GM12878 (cell line): ENCODE measurements around the gene PAPOLG. TPM values are rescaled to one million over a fixed set of nuclear protein-coding genes. Genes with fewer than 3 reads are reported as not detected.

Source experiments
- BACH1 ChIP-seq: fragments of 450-650 bp; IDR thresholded peaks from 2 replicates; pipeline ENCODE4 v1.6.1; 2017; ENCODE audit warnings: mild to moderate bottlenecking, borderline replicate concordance
- BCL3 ChIP-seq: IDR thresholded peaks from 2 replicates; pipeline ENCODE4 v1.6.1; 2011; ENCODE audit warnings: borderline replicate concordance, low read depth, mild to moderate bottlenecking, moderate library complexity, low read length; ENCODE audit not compliant: insufficient read depth, poor library complexity, severe bottlenecking
- BRCA1 ChIP-seq: IDR thresholded peaks from 2 replicates; pipeline ENCODE4 v1.6.1; 2011; ENCODE audit warnings: low read depth, low read length, improper control_type of control experiment
- CBFB ChIP-seq: IDR thresholded peaks from 2 replicates; pipeline ENCODE4 v1.6.1; 2016; ENCODE audit warnings: antibody characterized with exemption, low read depth
- CBX3 ChIP-seq: fragments of 200-600 bp; sonication (generic); IDR thresholded peaks from 2 replicates; pipeline ENCODE4 v1.6.1; 2016; ENCODE audit warnings: low read depth, borderline replicate concordance
- CHD4 ChIP-seq: fragments of 200-600 bp; sonication (generic); IDR thresholded peaks from 2 replicates; pipeline ENCODE4 v1.6.1; 2016; ENCODE audit warnings: mild to moderate bottlenecking
- EED ChIP-seq: sonication (generic); IDR thresholded peaks from 2 replicates; pipeline ENCODE4 v1.6.1; 2016; ENCODE audit warnings: antibody characterized with exemption, low read depth
- FOXM1 ChIP-seq: IDR thresholded peaks from 2 replicates; pipeline ENCODE4 v1.6.1; 2012; ENCODE audit warnings: low read depth, mild to moderate bottlenecking, inconsistent platforms, low read length, moderate library complexity
- JUNB ChIP-seq: IDR thresholded peaks from 2 replicates; pipeline ENCODE4 v1.6.1; 2016; ENCODE audit warnings: antibody characterized with exemption, mild to moderate bottlenecking
- KDM1A ChIP-seq: fragments of 200-600 bp; sonication (generic); IDR thresholded peaks from 2 replicates; pipeline ENCODE4 v1.6.1; 2016; ENCODE audit warnings: borderline replicate concordance
- LARP7 ChIP-seq: fragments of 450-650 bp; IDR thresholded peaks from 2 replicates; pipeline ENCODE4 v1.6.1; 2017; ENCODE audit warnings: mild to moderate bottlenecking
- MAX ChIP-seq: IDR thresholded peaks from 2 replicates; pipeline ENCODE4 v1.6.1; 2012; ENCODE audit warnings: low read depth, low read length, improper control_type of control experiment
- MTA2 ChIP-seq: fragments of 450-650 bp; IDR thresholded peaks from 2 replicates; pipeline ENCODE4 v1.6.1; 2016; ENCODE audit warnings: low read depth, mild to moderate bottlenecking, moderate library complexity
- MTA3 ChIP-seq: IDR thresholded peaks from 2 replicates; pipeline ENCODE4 v1.6.1; 2012; ENCODE audit warnings: low read length, inconsistent platforms, borderline replicate concordance
- NFXL1 ChIP-seq: fragments of 450-650 bp; IDR thresholded peaks from 2 replicates; pipeline ENCODE4 v1.6.1; 2017; ENCODE audit warnings: antibody characterized with exemption, mild to moderate bottlenecking, borderline replicate concordance
- NFYA ChIP-seq: IDR thresholded peaks from 2 replicates; pipeline ENCODE4 v1.6.1; 2011; ENCODE audit warnings: low read depth, mild to moderate bottlenecking, low read length, improper control_type of control experiment, borderline replicate concordance
- RAD51 ChIP-seq: fragments of 450-650 bp; IDR thresholded peaks from 2 replicates; pipeline ENCODE4 v1.6.1; 2016; ENCODE audit warnings: moderate library complexity, mild to moderate bottlenecking, inconsistent platforms
- SIX5 ChIP-seq: IDR thresholded peaks from 2 replicates; pipeline ENCODE4 v1.6.1; 2011; ENCODE audit warnings: mild to moderate bottlenecking, low read depth, low read length, moderate library complexity; ENCODE audit not compliant: severe bottlenecking
- SMARCA5 ChIP-seq: fragments of 450-650 bp; IDR thresholded peaks from 2 replicates; pipeline ENCODE4 v1.6.1; 2017; ENCODE audit warnings: mild to moderate bottlenecking
- STAT1 ChIP-seq: fragments of 450-650 bp; conservative IDR thresholded peaks from 2 replicates; pipeline ENCODE4 v1.6.1; 2014; ENCODE audit warnings: antibody characterized with exemption, mild to moderate bottlenecking
- TAF1 ChIP-seq: IDR thresholded peaks from 2 replicates; pipeline ENCODE4 v1.6.1; 2011; ENCODE audit warnings: mild to moderate bottlenecking, low read depth, low read length, borderline replicate concordance
- TCF12 ChIP-seq: IDR thresholded peaks from 2 replicates; pipeline ENCODE4 v1.6.1; 2011; ENCODE audit warnings: low read depth, mild to moderate bottlenecking, low read length
- polyA plus RNA-seq, 11 experiments: library from polyadenylated mRNA; depleted of rRNA in 4 of 11; unstranded in 6 of 11; stranded (reverse) in 5 of 11; fragments of >200 nt; fragmentation: Nextera tagmentation in 4 of 11; fragmentation: Illumina TruSeq in 1 of 11; extraction: Ambion mirVana in 4 of 11; extraction: Trizol in 1 of 11; gene quantifications; 1 replicate in 1 of 11; 2 replicates in 10 of 11; pipeline versions ENCODE4 v1.2.1 to v1.2.3, GENCODE V29; 2011 to 2016; ENCODE audit warnings: inconsistent platforms in 2 of 11, missing spikeins in 2 of 11, low read depth in 1 of 11
- total RNA-seq, 4 experiments: library from RNA; depleted of rRNA in 3 of 4; stranded (reverse); fragments of >200 nt in 3 of 4; fragmentation: Illumina TruSeq in 1 of 4; extraction: Trizol in 1 of 4; gene quantifications; 2 replicates each; pipeline versions ENCODE4 v1.2.1 to v1.2.3, GENCODE V29; 2013 to 2021

The PAPOLG gene
- total and polyA plus RNA-seq, 10 of the 15 experiments (the other 5 are each of a cell fraction or from before 2014, with no cell fraction given), result 4.2 to 15.8 (median 10.7) TPM

GRCh38 chr2:60806988-60807681 lies 51.1 kb downstream of the PAPOLG start (continued):
- TF ChIP-seq CBX3 (no peak), MAX (no peak), BACH1 (0 out of 2 replicates have a peak, but pooled peaks have one; percentile 41), CHD4 (no peak), BRCA1 (no peak), SIX5 (no peak), TAF1 (0 out of 2 replicates have a peak, but pooled peaks have one; percentile 12), NFXL1 (no peak), EED (peak; percentile 65; the same call in 1 of the 2 replicates), RAD51 (no peak), TCF12 (peak; percentile 60; the same call in 1 of the 2 replicates), LARP7 (no peak), STAT1 (no peak), MTA3 (0 out of 2 replicates have a peak, but pooled peaks have one; percentile 53), MTA2 (peak; percentile 64), FOXM1 (peak; percentile 71; the same call in 1 of the 2 replicates), CBFB (no peak; the same call in 1 of the 2 replicates), KDM1A (no peak), NFYA (no peak), SMARCA5 (no peak), BCL3 (peak; percentile 93), JUNB (peak; percentile 72)
- TF ChIP-seq, all 136 proteins: peak for 39
